ENCODE data around the gene AP2B1. TPM values are rescaled to one million over a fixed set of nuclear protein-coding genes. Genes with fewer than 3 reads are reported as not detected.

The AP2B1 gene
- total RNA-seq, 1 experiment from 2014 or later, result 217 TPM

- 0 out of 2 replicates have a peak, but pooled peaks cover 4% of the 10 kb centered on the region for H3K4me1 ChIP-seq (ENCODE audit: insufficient read depth, low read length)
- no peak overlapping the region for H2AFZ ChIP-seq (ENCODE audit: low read length)
- no peak overlapping the region for H3K14ac ChIP-seq (ENCODE audit: insufficient read depth, low read length)
- no peak overlapping the region for H3K18ac ChIP-seq (ENCODE audit: insufficient read length, low read depth, low read length)
- no peak overlapping the region for H3K4ac ChIP-seq (ENCODE audit: low read depth, low read length)
- no peak overlapping the region for H3T11ph ChIP-seq (ENCODE audit: low read length)
- no peak overlapping the region for H3K27ac ChIP-seq (ENCODE audit: insufficient read length, low read depth, low read length)
- no peak overlapping the region for H2BK12ac ChIP-seq (ENCODE audit: insufficient read length, low read depth, low read length)
- no peaks in the 10 kb centered on the region for H3K27me3 ChIP-seq (ENCODE audit: insufficient read depth, low read length)
- Mint-ChIP-seq H3K4me1 (peaks cover 22 to 23% of the 10 kb centered on the region in 2 experiments), H3K27ac (peak overlapping the region; percentile 32 to 72 (median 68); a peak in 4 of 7 replicates), H3K4me3 (peak overlapping the region in 1 of 2 experiments; percentile 10; a peak in 1 of 5 replicates), H3K36me3 (ENCODE audit: insufficient read depth in 1 of 3, low read depth in 3 of 3) (peaks cover 16 to 54% (median 39%) of the 10 kb centered on the region in 3 experiments; a peak in 6 of 7 replicates), H3K9me3 (no peaks in the 10 kb centered on the region), H3K27me3 (ENCODE audit: low read depth) (no peaks in the 10 kb centered on the region)
- DNase-seq, result peak; percentile 39
- H3K9me3 ChIP-seq (ENCODE audit: control insufficient read depth, low read depth, low read length), result no peaks in the 10 kb centered on the region
- H2BK20ac ChIP-seq (ENCODE audit: low read depth, low read length, poor library complexity, severe bottlenecking), result no peak overlapping the region
- H4K20me1 ChIP-seq (ENCODE audit: control insufficient read depth, insufficient read depth, insufficient read length), result no peaks in the 10 kb centered on the region
- no peaks in the 10 kb centered on the region for H3K79me2 ChIP-seq (ENCODE audit: insufficient read depth, low read length)
- no peaks in the 10 kb centered on the region for H3K23me2 ChIP-seq (ENCODE audit: insufficient read length, low read depth, low read length, poor library complexity, severe bottlenecking)
- WGBS (ENCODE audit: extremely low coverage, insufficient read length, low lambda C conversion rate), result no CpG with 5 or more reads among the region's 2 CpGs
- no peak overlapping the region for H2AK5ac ChIP-seq (ENCODE audit: insufficient read length, low read length)
- no peak overlapping the region for H4K5ac ChIP-seq (ENCODE audit: insufficient read length, low read depth, low read length)
- no peak overlapping the region for H4K91ac ChIP-seq (ENCODE audit: insufficient read length, low read depth, low read length)
- no peak for TF ChIP-seq CTCF (conservative IDR thresholded peaks at IDR 0.05)
- H2BK15ac ChIP-seq (ENCODE audit: low read depth, low read length), result no peak overlapping the region
- no peak overlapping the region for H3K4me2 ChIP-seq (ENCODE audit: insufficient read depth, insufficient read length, low read length)
- H3K9ac ChIP-seq (ENCODE audit: extremely low read depth, insufficient read length, low read length), result no peak overlapping the region
- no peak overlapping the region for H4K8ac ChIP-seq (replicated peaks; ENCODE audit: insufficient read length, low read depth, low read length)
- H2BK5ac ChIP-seq (ENCODE audit: insufficient read length, low read length), result no peak overlapping the region
- H2BK120ac ChIP-seq (ENCODE audit: low read depth, low read length, poor library complexity, severe bottlenecking), result no peak overlapping the region
- no peak overlapping the region for H3K56ac ChIP-seq (ENCODE audit: insufficient read length, low read depth, low read length)
- no peaks in the 10 kb centered on the region for H3K79me1 ChIP-seq (ENCODE audit: insufficient read depth, low read depth, low read length, poor library complexity, severe bottlenecking)
- H3K23ac ChIP-seq (ENCODE audit: insufficient read length, low read depth, low read length), result no peak overlapping the region
Measured at GRCh38 chr17:35684055-35684802, 97.1 kb downstream of the AP2B1 start.

All from H9 (cell line).